Glutamatergic neuron (in vitro differentiated cells): ENCODE measurements around the gene AAMP. TPM values are rescaled to one million over a fixed set of nuclear protein-coding genes. Genes with fewer than 3 reads are reported as not detected.
A peak's percentile ranks its signal among the peaks of the same experiment; 100 is the strongest.

Experiments
- DNase-seq: peaks from one replicate; pipeline ENCODE4 v3.0.0; 2022
- H3K27ac Mint-ChIP-seq: one replicate; pipeline ENCODE4 v1.8.0; 2020; ENCODE audit warnings: mild to moderate bottlenecking, mixed read lengths, inconsistent platforms; ENCODE audit not compliant: unreplicated experiment
- H3K27me3 Mint-ChIP-seq: one replicate; pipeline ENCODE4 v1.8.0; 2020; ENCODE audit warnings: mild to moderate bottlenecking, moderate library complexity, mixed read lengths, inconsistent platforms; ENCODE audit not compliant: unreplicated experiment
- H3K36me3 Mint-ChIP-seq: one replicate; pipeline ENCODE4 v1.8.0; 2020; ENCODE audit warnings: mild to moderate bottlenecking, mixed read lengths, inconsistent platforms; ENCODE audit not compliant: unreplicated experiment
- H3K4me1 Mint-ChIP-seq: one replicate; pipeline ENCODE4 v1.8.0; 2020; ENCODE audit warnings: mild to moderate bottlenecking, low read depth, mixed read lengths, inconsistent platforms; ENCODE audit not compliant: unreplicated experiment
- H3K4me3 Mint-ChIP-seq: one replicate; pipeline ENCODE4 v1.8.0; 2020; ENCODE audit warnings: mild to moderate bottlenecking, mixed read lengths, inconsistent platforms; ENCODE audit not compliant: unreplicated experiment
- H3K9me3 Mint-ChIP-seq: one replicate; pipeline ENCODE4 v1.8.0; 2020; ENCODE audit warnings: mild to moderate bottlenecking, moderate library complexity, mixed read lengths, inconsistent platforms; ENCODE audit not compliant: unreplicated experiment
- total RNA-seq: library from RNA; stranded (reverse); fragmentation: NEBNext Ultra II Directional; extraction: Animal tissue kit (Norgen Biotek cat#: 25700); gene quantifications from one replicate; pipeline ENCODE4 v1.2.1, GENCODE V29; 2021; ENCODE audit not compliant: unreplicated experiment
- TF ChIP-seq, protein P1 (sequence below): fragments of 200-600 bp; sonication (generic); IDR thresholded peaks from one replicate; pipeline ENCODE4 v1.5.0; 2021; ENCODE audit not compliant: partially characterized antibody, unreplicated experiment

AAMP gene
- total RNA-seq, 1 donor from 2014 or later, result 64.6 TPM

GRCh38 chr2:218263817-218264641 lies 5.9 kb downstream of the AAMP start:
- Mint-ChIP-seq H3K27ac (no peak overlapping the region), H3K36me3 (peaks cover 4% of the 10 kb centered on the region), H3K27me3 (peaks cover 9% of the 10 kb centered on the region)

GRCh38 chr2:218262631-218263586 lies 7.0 kb downstream of the AAMP start:
- Mint-ChIP-seq H3K36me3 (peaks cover 4% of the 10 kb centered on the region), H3K27me3 (peaks cover 10% of the 10 kb centered on the region), H3K9me3 (peaks cover 3% of the 10 kb centered on the region), H3K27ac (no peak overlapping the region), H3K4me1 (peaks cover 26% of the 10 kb centered on the region), H3K4me3 (no peak overlapping the region)
- no peak for DNase-seq
- TF ChIP-seq, protein P1, sequence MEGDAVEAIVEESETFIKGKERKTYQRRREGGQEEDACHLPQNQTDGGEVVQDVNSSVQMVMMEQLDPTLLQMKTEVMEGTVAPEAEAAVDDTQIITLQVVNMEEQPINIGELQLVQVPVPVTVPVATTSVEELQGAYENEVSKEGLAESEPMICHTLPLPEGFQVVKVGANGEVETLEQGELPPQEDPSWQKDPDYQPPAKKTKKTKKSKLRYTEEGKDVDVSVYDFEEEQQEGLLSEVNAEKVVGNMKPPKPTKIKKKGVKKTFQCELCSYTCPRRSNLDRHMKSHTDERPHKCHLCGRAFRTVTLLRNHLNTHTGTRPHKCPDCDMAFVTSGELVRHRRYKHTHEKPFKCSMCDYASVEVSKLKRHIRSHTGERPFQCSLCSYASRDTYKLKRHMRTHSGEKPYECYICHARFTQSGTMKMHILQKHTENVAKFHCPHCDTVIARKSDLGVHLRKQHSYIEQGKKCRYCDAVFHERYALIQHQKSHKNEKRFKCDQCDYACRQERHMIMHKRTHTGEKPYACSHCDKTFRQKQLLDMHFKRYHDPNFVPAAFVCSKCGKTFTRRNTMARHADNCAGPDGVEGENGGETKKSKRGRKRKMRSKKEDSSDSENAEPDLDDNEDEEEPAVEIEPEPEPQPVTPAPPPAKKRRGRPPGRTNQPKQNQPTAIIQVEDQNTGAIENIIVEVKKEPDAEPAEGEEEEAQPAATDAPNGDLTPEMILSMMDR, result no peak

More at GRCh38 chr2:218263817-218264641, 5.9 kb downstream of the AAMP start:
- TF ChIP-seq, protein P1, result no peak
- Mint-ChIP-seq H3K9me3 (peaks cover 2% of the 10 kb centered on the region), H3K4me1 (peaks cover 22% of the 10 kb centered on the region), H3K4me3 (peak overlapping the region; percentile 11)
- DNase-seq, result no peak

DNA sequence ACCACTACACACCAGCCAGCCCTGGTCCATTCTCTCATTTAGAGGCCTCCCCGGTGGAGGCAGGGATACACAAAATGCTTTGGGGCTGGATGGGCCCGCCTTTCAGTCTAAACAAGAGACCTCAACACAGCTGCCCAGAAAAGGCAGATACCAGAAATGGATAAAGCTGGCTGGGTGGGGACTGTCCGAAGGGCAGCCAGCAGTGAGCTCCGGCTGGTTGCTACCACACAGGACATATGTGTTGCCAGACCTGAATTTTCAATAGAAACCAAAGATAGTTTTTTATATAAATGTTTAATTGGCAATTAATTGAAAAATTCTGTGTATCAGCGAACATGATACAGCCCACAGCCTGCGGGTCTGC lies 7.7 kb downstream of the AAMP start:
- DNase-seq, result no peak
- TF ChIP-seq, protein P1, result no peak
- H3K27me3 Mint-ChIP-seq, result peaks cover 14% of the 10 kb centered on the region
- peaks cover 4% of the 10 kb centered on the region for H3K36me3 Mint-ChIP-seq
- peaks cover 28% of the 10 kb centered on the region for H3K4me1 Mint-ChIP-seq
- H3K4me3 Mint-ChIP-seq, result no peak overlapping the region
- no peak overlapping the region for H3K27ac Mint-ChIP-seq
- H3K9me3 Mint-ChIP-seq, result peaks cover 3% of the 10 kb centered on the region

GRCh38 chr2:218261423-218262236 lies 8.3 kb downstream of the AAMP start:
- peak; percentile 69 for DNase-seq
- peaks cover 28% of the 10 kb centered on the region for H3K4me1 Mint-ChIP-seq
- H3K36me3 Mint-ChIP-seq, result peaks cover 4% of the 10 kb centered on the region
- H3K9me3 Mint-ChIP-seq, result peaks cover 3% of the 10 kb centered on the region
- H3K27ac Mint-ChIP-seq, result peak overlapping the region; percentile 95
- TF ChIP-seq, protein P1, result no peak
- H3K4me3 Mint-ChIP-seq, result peak overlapping the region; percentile 80
- H3K27me3 Mint-ChIP-seq, result peaks cover 14% of the 10 kb centered on the region
